Activated T-cell treated with anti-CD3 and anti-CD28 coated beads for 1 hour (primary cell): ENCODE data around the gene DYNC1LI2.
A peak's percentile ranks its signal among the peaks of the same experiment; 100 is the strongest.
"Not testable (repeated sequence)": the region's sequence is repeated elsewhere in the genome, so short reads cannot be mapped to it uniquely, and the experiment has no call there.

Experiments
- DNase-seq: peaks from one replicate; pipeline ENCODE4 v3.0.0-alpha.2; 2020; ENCODE audit warnings: low read depth

The DYNC1LI2 gene

GRCh38 chr16:66696669-66697630 is 54.5 kb downstream of the DYNC1LI2 start, which contains the start of gene CMTM4:
Gene CMTM4, minus strand, starts transcription at chr16:66696743. Its CDS starts 218 bp downstream, at chr16:66696525.
- DNase-seq, result peak; percentile 70

- no peak for DNase-seq
Observed at GRCh38 chr16:66695935-66696668, 55.3 kb downstream of the DYNC1LI2 start.

GRCh38 chr16:66695471-66695934 is 55.9 kb downstream of the DYNC1LI2 start:
- DNase-seq, result no peak

GRCh38 chr16:66693149-66693548 is 58.3 kb downstream of the DYNC1LI2 start:
- no peak for DNase-seq

GRCh38 chr16:66692341-66692740 is 59.1 kb downstream of the DYNC1LI2 start:
- no peak for DNase-seq

- no peak for DNase-seq
Observed at GRCh38 chr16:66691234-66691633, 60.2 kb downstream of the DYNC1LI2 start.

GRCh38 chr16:66690106-66690847 is 61.1 kb downstream of the DYNC1LI2 start:
- DNase-seq, result no peak

GRCh38 chr16:66689282-66689681 is 62.1 kb downstream of the DYNC1LI2 start:
- DNase-seq, result no peak

GRCh38 chr16:66687906-66688625 is 63.3 kb downstream of the DYNC1LI2 start:
- no peak for DNase-seq

- DNase-seq, result not testable (repeated sequence)
Observed at GRCh38 chr16:66685501-66686115, 65.8 kb downstream of the DYNC1LI2 start.

GRCh38 chr16:66682271-66682670 is 69.1 kb downstream of the DYNC1LI2 start:
- DNase-seq, result no peak

- no peak for DNase-seq
Observed at GRCh38 chr16:66681676-66682075, 69.7 kb downstream of the DYNC1LI2 start.

- no peak for DNase-seq
Observed at GRCh38 chr16:66678337-66678736, 73.1 kb downstream of the DYNC1LI2 start.

GRCh38 chr16:66677836-66678235 is 73.6 kb downstream of the DYNC1LI2 start:
- no peak for DNase-seq

GRCh38 chr16:66677179-66677578 is 74.2 kb downstream of the DYNC1LI2 start:
- no peak for DNase-seq

- DNase-seq, result no peak
Observed at GRCh38 chr16:66676599-66676998, 74.8 kb downstream of the DYNC1LI2 start.

GRCh38 chr16:66673691-66674090 is 77.7 kb downstream of the DYNC1LI2 start:
- DNase-seq, result no peak
